GM12878 (cell line): ENCODE results near the gene CDH4. TPM values are rescaled to one million over a fixed set of nuclear protein-coding genes. Genes with fewer than 3 reads are reported as not detected.
A peak's percentile ranks its signal among the peaks of the same experiment; 100 is the strongest.

Experiments
- ATF7 ChIP-seq: fragments of 450-650 bp; IDR thresholded peaks from 2 replicates; pipeline ENCODE4 v1.6.1; 2016; ENCODE audit warnings: low read depth, mild to moderate bottlenecking
- BCL11A ChIP-seq: IDR thresholded peaks from 2 replicates; pipeline ENCODE4 v1.6.1; 2011; ENCODE audit warnings: low read depth, low read length
- BHLHE40 ChIP-seq, 2 experiments: fragments of 450-650 bp in 1 of 2; IDR thresholded peaks; 2 replicates each; pipeline ENCODE4 v1.6.1; 2011 to 2017; ENCODE audit warnings: low read depth in 2 of 2, borderline replicate concordance in 1 of 2, improper control_type of control experiment in 1 of 2, low read length in 1 of 2, mild to moderate bottlenecking in 1 of 2
- CBX3 ChIP-seq: fragments of 200-600 bp; sonication (generic); IDR thresholded peaks from 2 replicates; pipeline ENCODE4 v1.6.1; 2016; ENCODE audit warnings: low read depth, borderline replicate concordance
- CBX5 ChIP-seq: sonication (generic); IDR thresholded peaks from 2 replicates; pipeline ENCODE4 v1.6.1; 2016; ENCODE audit warnings: low read depth, moderate library complexity, mild to moderate bottlenecking, inconsistent platforms
- CHD4 ChIP-seq: fragments of 200-600 bp; sonication (generic); IDR thresholded peaks from 2 replicates; pipeline ENCODE4 v1.6.1; 2016; ENCODE audit warnings: mild to moderate bottlenecking
- DPF2 ChIP-seq: fragments of 450-650 bp; IDR thresholded peaks from 2 replicates; pipeline ENCODE4 v1.6.1; 2017; ENCODE audit warnings: mild to moderate bottlenecking
- EED ChIP-seq: sonication (generic); IDR thresholded peaks from 2 replicates; pipeline ENCODE4 v1.6.1; 2016; ENCODE audit warnings: antibody characterized with exemption, low read depth
- FOXK2 ChIP-seq: fragments of 450-650 bp; IDR thresholded peaks from 2 replicates; pipeline ENCODE4 v1.6.1; 2017; ENCODE audit warnings: mild to moderate bottlenecking, moderate library complexity
- JUND ChIP-seq: IDR thresholded peaks from 2 replicates; pipeline ENCODE4 v1.6.1; 2012; ENCODE audit warnings: low read depth, mild to moderate bottlenecking, low read length, improper control_type of control experiment, moderate library complexity
- KAT2A ChIP-seq: conservative IDR thresholded peaks from 2 replicates; pipeline ENCODE4 v1.6.1; 2011; ENCODE audit warnings: low read depth, low read length; ENCODE audit not compliant: control insufficient read depth
- MEF2B ChIP-seq: fragments of 450-650 bp; IDR thresholded peaks from 2 replicates; pipeline ENCODE4 v1.6.1; 2018; ENCODE audit warnings: mild to moderate bottlenecking, moderate library complexity; ENCODE audit not compliant: partially characterized antibody, poor library complexity, severe bottlenecking
- NFYA ChIP-seq: IDR thresholded peaks from 2 replicates; pipeline ENCODE4 v1.6.1; 2011; ENCODE audit warnings: low read depth, mild to moderate bottlenecking, low read length, improper control_type of control experiment, borderline replicate concordance
- NR2C1 ChIP-seq: fragments of 450-650 bp; IDR thresholded peaks from 2 replicates; pipeline ENCODE4 v1.6.1; 2017; ENCODE audit warnings: antibody characterized with exemption, mild to moderate bottlenecking, moderate library complexity
- NRF1 ChIP-seq: conservative IDR thresholded peaks from 2 replicates; pipeline ENCODE4 v1.6.1; 2011; ENCODE audit warnings: mild to moderate bottlenecking, low read depth, low read length, improper control_type of control experiment
- RBBP5 ChIP-seq: fragments of 200-600 bp; sonication (generic); conservative IDR thresholded peaks from 2 replicates; pipeline ENCODE4 v1.6.1; 2016
- SMARCA5 ChIP-seq: fragments of 450-650 bp; IDR thresholded peaks from 2 replicates; pipeline ENCODE4 v1.6.1; 2017; ENCODE audit warnings: mild to moderate bottlenecking
- TCF3 ChIP-seq: IDR thresholded peaks from 2 replicates; pipeline ENCODE4 v1.6.1; 2012; ENCODE audit warnings: low read depth, mild to moderate bottlenecking, low read length, borderline replicate concordance; ENCODE audit not compliant: insufficient read depth
- ZBED1 ChIP-seq: IDR thresholded peaks from 2 replicates; pipeline ENCODE4 v1.6.1; 2016; ENCODE audit warnings: borderline replicate concordance
- ZNF207 ChIP-seq: fragments of 450-650 bp; IDR thresholded peaks from 2 replicates; pipeline ENCODE4 v1.6.1; 2014; ENCODE audit warnings: antibody characterized with exemption, mild to moderate bottlenecking, borderline replicate concordance
- ZZZ3 ChIP-seq: IDR thresholded peaks from 2 replicates; pipeline ENCODE4 v1.6.1; 2011; ENCODE audit warnings: low read depth; ENCODE audit not compliant: control insufficient read depth, insufficient read length
- polyA plus RNA-seq, 11 experiments: library from polyadenylated mRNA; depleted of rRNA in 4 of 11; unstranded in 6 of 11; stranded (reverse) in 5 of 11; fragments of >200 nt; fragmentation: Nextera tagmentation in 4 of 11; fragmentation: Illumina TruSeq in 1 of 11; extraction: Ambion mirVana in 4 of 11; extraction: Trizol in 1 of 11; gene quantifications; 1 replicate in 1 of 11; 2 replicates in 10 of 11; pipeline versions ENCODE4 v1.2.1 to v1.2.3, GENCODE V29; 2011 to 2016; ENCODE audit warnings: inconsistent platforms in 2 of 11, missing spikeins in 2 of 11, low read depth in 1 of 11
- total RNA-seq, 4 experiments: library from RNA; depleted of rRNA in 3 of 4; stranded (reverse); fragments of >200 nt in 3 of 4; fragmentation: Illumina TruSeq in 1 of 4; extraction: Trizol in 1 of 4; gene quantifications; 2 replicates each; pipeline versions ENCODE4 v1.2.1 to v1.2.3, GENCODE V29; 2013 to 2021
- TF ChIP-seq, protein P1 (sequence below): fragments of 450-650 bp; IDR thresholded peaks from 2 replicates; pipeline ENCODE4 v1.6.1; 2016; ENCODE audit warnings: mild to moderate bottlenecking
- TF ChIP-seq, protein P2 (sequence below): IDR thresholded peaks from 2 replicates; pipeline ENCODE4 v1.6.1; 2011; ENCODE audit warnings: borderline replicate concordance, low read depth, mild to moderate bottlenecking, moderate library complexity, mixed read lengths, low read length; ENCODE audit not compliant: insufficient read depth; ENCODE audit errors: extremely low read length
- TF ChIP-seq, protein P3 (sequence below): IDR thresholded peaks from 2 replicates; pipeline ENCODE4 v1.6.1; 2011; ENCODE audit warnings: low read depth, low read length, improper control_type of control experiment, borderline replicate concordance
- TF ChIP-seq, protein P4 (sequence below): fragments of 150-350 bp; IDR thresholded peaks from 2 replicates; pipeline ENCODE4 v1.6.1; 2016; ENCODE audit warnings: low read depth, low read length

Gene CDH4
- total and polyA plus RNA-seq, 10 of the 15 experiments (the other 5 are each of a cell fraction or from before 2014, with no cell fraction given): not detected

DNA sequence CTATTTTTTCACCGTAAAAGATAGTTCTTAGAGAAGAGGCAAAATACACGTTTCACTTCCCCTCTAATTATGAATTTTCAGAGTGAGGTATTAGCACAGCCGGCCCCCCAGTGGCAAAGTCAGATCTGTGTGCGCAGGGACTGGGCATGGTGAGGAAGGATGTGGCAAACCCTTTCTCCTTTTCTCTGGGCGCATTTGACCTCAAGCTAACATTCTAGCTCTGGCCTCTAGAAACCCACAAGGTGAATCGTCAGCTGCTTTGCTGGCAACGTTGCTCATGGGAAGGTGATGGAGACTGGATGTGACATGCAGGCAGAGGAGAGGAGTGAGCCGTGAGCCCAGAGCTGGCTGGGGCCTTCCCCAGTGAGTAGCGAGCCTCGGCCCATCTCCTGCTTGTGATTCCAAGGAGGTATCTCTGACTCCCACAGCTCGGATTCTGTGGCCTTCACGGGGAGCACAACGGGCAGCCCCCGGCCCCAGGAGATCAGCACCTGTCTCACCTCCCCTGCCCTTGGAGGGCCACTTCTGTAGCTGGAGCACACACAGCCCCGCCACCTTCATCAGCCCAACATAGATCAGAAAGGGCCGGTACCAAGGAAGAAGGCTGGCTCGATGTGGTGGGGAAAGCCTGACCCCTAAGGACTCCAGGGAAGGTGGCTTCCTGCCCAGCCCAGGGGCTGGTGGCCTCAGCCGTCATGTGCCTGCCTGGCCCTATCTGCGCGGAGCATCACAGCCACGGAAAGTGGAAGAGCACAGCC lies 660.8 kb downstream of the CDH4 start (continued):
- no peak for TF ChIP-seq RBBP5
- peak; percentile 86 for TF ChIP-seq BCL11A
- TF ChIP-seq, protein P1, sequence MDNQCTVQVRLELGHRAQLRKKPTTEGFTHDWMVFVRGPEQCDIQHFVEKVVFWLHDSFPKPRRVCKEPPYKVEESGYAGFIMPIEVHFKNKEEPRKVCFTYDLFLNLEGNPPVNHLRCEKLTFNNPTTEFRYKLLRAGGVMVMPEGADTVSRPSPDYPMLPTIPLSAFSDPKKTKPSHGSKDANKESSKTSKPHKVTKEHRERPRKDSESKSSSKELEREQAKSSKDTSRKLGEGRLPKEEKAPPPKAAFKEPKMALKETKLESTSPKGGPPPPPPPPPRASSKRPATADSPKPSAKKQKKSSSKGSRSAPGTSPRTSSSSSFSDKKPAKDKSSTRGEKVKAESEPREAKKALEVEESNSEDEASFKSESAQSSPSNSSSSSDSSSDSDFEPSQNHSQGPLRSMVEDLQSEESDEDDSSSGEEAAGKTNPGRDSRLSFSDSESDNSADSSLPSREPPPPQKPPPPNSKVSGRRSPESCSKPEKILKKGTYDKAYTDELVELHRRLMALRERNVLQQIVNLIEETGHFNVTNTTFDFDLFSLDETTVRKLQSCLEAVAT: peak; percentile 66; the same call in 1 of the 2 replicates
- TF ChIP-seq SMARCA5: no peak
- TF ChIP-seq, protein P2, sequence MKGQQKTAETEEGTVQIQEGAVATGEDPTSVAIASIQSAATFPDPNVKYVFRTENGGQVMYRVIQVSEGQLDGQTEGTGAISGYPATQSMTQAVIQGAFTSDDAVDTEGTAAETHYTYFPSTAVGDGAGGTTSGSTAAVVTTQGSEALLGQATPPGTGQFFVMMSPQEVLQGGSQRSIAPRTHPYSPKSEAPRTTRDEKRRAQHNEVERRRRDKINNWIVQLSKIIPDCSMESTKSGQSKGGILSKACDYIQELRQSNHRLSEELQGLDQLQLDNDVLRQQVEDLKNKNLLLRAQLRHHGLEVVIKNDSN: no peak
- peak; percentile 75 for TF ChIP-seq DPF2
- TF ChIP-seq EED: peak; percentile 26; the same call in 1 of the 2 replicates
- TF ChIP-seq MEF2B: peak; percentile 67
- peak; percentile 45 to 57; a peak in 1 of 4 replicates for TF ChIP-seq BHLHE40 (IDR thresholded peaks at IDR 0.05; ENCODE audit: borderline replicate concordance in 1 of 2, low read depth in 2 of 2, low read length in 1 of 2)
- TF ChIP-seq NRF1: no peak
- no peak for TF ChIP-seq NFYA
- 0 out of 2 replicates have a peak, but pooled peaks have one; percentile 58 for TF ChIP-seq TCF3
- no peak for TF ChIP-seq CBX3
- TF ChIP-seq, protein P3, sequence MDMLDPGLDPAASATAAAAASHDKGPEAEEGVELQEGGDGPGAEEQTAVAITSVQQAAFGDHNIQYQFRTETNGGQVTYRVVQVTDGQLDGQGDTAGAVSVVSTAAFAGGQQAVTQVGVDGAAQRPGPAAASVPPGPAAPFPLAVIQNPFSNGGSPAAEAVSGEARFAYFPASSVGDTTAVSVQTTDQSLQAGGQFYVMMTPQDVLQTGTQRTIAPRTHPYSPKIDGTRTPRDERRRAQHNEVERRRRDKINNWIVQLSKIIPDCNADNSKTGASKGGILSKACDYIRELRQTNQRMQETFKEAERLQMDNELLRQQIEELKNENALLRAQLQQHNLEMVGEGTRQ: no peak
- TF ChIP-seq CBX5: peak; percentile 67; the same call in 1 of the 2 replicates
- peak; percentile 75 for TF ChIP-seq ATF7
- TF ChIP-seq JUND: no peak
- no peak for TF ChIP-seq ZBED1
- TF ChIP-seq FOXK2: no peak
- TF ChIP-seq, protein P4, sequence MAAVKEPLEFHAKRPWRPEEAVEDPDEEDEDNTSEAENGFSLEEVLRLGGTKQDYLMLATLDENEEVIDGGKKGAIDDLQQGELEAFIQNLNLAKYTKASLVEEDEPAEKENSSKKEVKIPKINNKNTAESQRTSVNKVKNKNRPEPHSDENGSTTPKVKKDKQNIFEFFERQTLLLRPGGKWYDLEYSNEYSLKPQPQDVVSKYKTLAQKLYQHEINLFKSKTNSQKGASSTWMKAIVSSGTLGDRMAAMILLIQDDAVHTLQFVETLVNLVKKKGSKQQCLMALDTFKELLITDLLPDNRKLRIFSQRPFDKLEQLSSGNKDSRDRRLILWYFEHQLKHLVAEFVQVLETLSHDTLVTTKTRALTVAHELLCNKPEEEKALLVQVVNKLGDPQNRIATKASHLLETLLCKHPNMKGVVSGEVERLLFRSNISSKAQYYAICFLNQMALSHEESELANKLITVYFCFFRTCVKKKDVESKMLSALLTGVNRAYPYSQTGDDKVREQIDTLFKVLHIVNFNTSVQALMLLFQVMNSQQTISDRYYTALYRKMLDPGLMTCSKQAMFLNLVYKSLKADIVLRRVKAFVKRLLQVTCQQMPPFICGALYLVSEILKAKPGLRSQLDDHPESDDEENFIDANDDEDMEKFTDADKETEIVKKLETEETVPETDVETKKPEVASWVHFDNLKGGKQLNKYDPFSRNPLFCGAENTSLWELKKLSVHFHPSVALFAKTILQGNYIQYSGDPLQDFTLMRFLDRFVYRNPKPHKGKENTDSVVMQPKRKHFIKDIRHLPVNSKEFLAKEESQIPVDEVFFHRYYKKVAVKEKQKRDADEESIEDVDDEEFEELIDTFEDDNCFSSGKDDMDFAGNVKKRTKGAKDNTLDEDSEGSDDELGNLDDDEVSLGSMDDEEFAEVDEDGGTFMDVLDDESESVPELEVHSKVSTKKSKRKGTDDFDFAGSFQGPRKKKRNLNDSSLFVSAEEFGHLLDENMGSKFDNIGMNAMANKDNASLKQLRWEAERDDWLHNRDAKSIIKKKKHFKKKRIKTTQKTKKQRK: no peak
- no peak for TF ChIP-seq ZNF207
- no peak for TF ChIP-seq CHD4
- TF ChIP-seq KAT2A: no peak
- peak; percentile 31; the same call in 1 of the 2 replicates for TF ChIP-seq NR2C1
- no peak for TF ChIP-seq ZZZ3
